ENCODE data around the gene ATG10. TPM values are rescaled to one million over a fixed set of nuclear protein-coding genes. Genes with fewer than 3 reads are reported as not detected.

The ATG10 gene
- polyA plus RNA-seq, 1 of the 3 experiments (the other 2 are of a cell fraction) = 3.2 TPM

- no peaks in the 10 kb centered on the region for H3K36me3 ChIP-seq (replicated peaks in 1 of 2; ENCODE audit: control insufficient read depth in 1 of 2, insufficient read depth in 2 of 2, low read length in 1 of 2)
- no peak overlapping the region for H3K9ac ChIP-seq
- H3K27ac ChIP-seq (ENCODE audit: low read depth in 2 of 2, low read length in 1 of 2) = no peak overlapping the region
- TF ChIP-seq EZH2phosphoT487 (IDR thresholded peaks at IDR 0.05; ENCODE audit: borderline replicate concordance, low read depth) = no peak
- no peak for TF ChIP-seq POLR2AphosphoS5 (IDR thresholded peaks at IDR 0.05; ENCODE audit: low read depth, low read length)
- TF ChIP-seq RCOR1 (IDR thresholded peaks at IDR 0.05; ENCODE audit: low read length) = no peak
- TF ChIP-seq TEAD4 (IDR thresholded peaks at IDR 0.05; ENCODE audit: borderline replicate concordance, insufficient read depth) = no peak
- CTCF ChIA-PET = interaction anchor here (1.1 to 1.4 kb wide), 2 partner anchors 16 to 23 kb away, joined by 3 read pairs; no protein-coding TSS in a partner anchor
- H3K9me3 ChIP-seq = no peaks in the 10 kb centered on the region
- H3K9me2 ChIP-seq = no peaks in the 10 kb centered on the region
- no peaks in the 10 kb centered on the region for H3F3A ChIP-seq (replicated peaks; ENCODE audit: insufficient read depth)
- H3K4me3 ChIP-seq (ENCODE audit: low read depth in 2 of 2, low read length in 1 of 2) = no peak overlapping the region
- DNase-seq = no peak
- no peaks in the 10 kb centered on the region; a peak in 1 of 4 replicates for H3K4me1 ChIP-seq (ENCODE audit: control insufficient read depth in 1 of 2, insufficient read depth in 2 of 2, low read depth in 1 of 2, low read length in 1 of 2)
- WGBS (ENCODE audit: low lambda C conversion rate) = 94% methylated on average over 2 of the region's 3 CpGs
- H3K79me2 ChIP-seq (ENCODE audit: insufficient read depth) = no peaks in the 10 kb centered on the region
- H3K4me2 ChIP-seq = no peak overlapping the region
- POLR2A ChIA-PET = no interaction called here
- no peaks in the 10 kb centered on the region for H4K20me1 ChIP-seq (ENCODE audit: insufficient read depth)
- no peak overlapping the region for H2AFZ ChIP-seq (ENCODE audit: low read depth)
- no peaks in the 10 kb centered on the region for H3K27me3 ChIP-seq (ENCODE audit: insufficient read depth)
Measured at GRCh38 chr5:82054004-82054710, 82.3 kb downstream of the ATG10 start.

DNA sequence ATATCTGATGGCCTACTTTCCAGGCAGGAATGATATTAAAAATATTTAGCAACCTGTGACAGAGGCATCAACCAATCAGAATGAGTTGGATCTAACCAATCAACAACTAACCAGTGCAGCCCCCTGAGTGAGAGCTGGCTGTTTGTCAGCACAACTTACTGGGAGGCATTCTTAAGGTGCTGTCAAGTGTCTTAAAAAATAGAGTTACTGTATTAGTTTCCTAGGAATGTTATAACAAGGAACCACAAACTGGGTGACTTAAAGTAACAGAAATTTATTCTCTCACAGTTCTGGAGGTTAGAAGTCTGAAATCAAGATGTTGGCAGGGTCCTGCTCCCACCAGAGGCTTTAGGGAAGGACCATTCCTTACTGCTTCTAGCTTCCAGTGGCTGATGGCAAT lies 85.2 kb downstream of the ATG10 start:
- no peaks in the 10 kb centered on the region for H3K36me3 ChIP-seq (replicated peaks in 1 of 2; ENCODE audit: control insufficient read depth in 1 of 2, insufficient read depth in 2 of 2, low read length in 1 of 2)
- H3K4me2 ChIP-seq = no peak overlapping the region
- no peak overlapping the region for H2AFZ ChIP-seq (ENCODE audit: low read depth)
- no peaks in the 10 kb centered on the region for H4K20me1 ChIP-seq (ENCODE audit: insufficient read depth)
- H3F3A ChIP-seq (replicated peaks; ENCODE audit: insufficient read depth) = no peaks in the 10 kb centered on the region
- no peaks in the 10 kb centered on the region for H3K27me3 ChIP-seq (ENCODE audit: insufficient read depth)
- no peak overlapping the region for H3K27ac ChIP-seq (ENCODE audit: low read depth in 2 of 2, low read length in 1 of 2)
- H3K4me1 ChIP-seq (ENCODE audit: control insufficient read depth in 1 of 2, insufficient read depth in 2 of 2, low read depth in 1 of 2, low read length in 1 of 2) = no peaks in the 10 kb centered on the region; a peak in 1 of 4 replicates
- no peaks in the 10 kb centered on the region for H3K9me2 ChIP-seq
- no peak overlapping the region for H3K9ac ChIP-seq
- H3K79me2 ChIP-seq (ENCODE audit: insufficient read depth) = no peaks in the 10 kb centered on the region
- POLR2A ChIA-PET = no interaction called here
- DNase-seq = no peak
- TF ChIP-seq YY1 (IDR thresholded peaks at IDR 0.05; ENCODE audit: low read depth) = no peak
- no peak for TF ChIP-seq FOXJ3 (CRISPR knock-in tag; IDR thresholded peaks at IDR 0.05)
- TF ChIP-seq EZH2phosphoT487 (IDR thresholded peaks at IDR 0.05; ENCODE audit: borderline replicate concordance, low read depth) = no peak
- TF ChIP-seq RXRA (IDR thresholded peaks at IDR 0.05; ENCODE audit: borderline replicate concordance, low read depth) = no peak
- TF ChIP-seq JUND (IDR thresholded peaks at IDR 0.05) = no peak
- TF ChIP-seq FOXM1 (IDR thresholded peaks at IDR 0.05; ENCODE audit: low read depth) = no peak
- TF ChIP-seq SIN3A (IDR thresholded peaks at IDR 0.05; ENCODE audit: borderline replicate concordance, low read depth, low read length) = no peak
- TF ChIP-seq GABPA (IDR thresholded peaks at IDR 0.05; ENCODE audit: low read depth) = no peak
- TF ChIP-seq, protein P1, sequence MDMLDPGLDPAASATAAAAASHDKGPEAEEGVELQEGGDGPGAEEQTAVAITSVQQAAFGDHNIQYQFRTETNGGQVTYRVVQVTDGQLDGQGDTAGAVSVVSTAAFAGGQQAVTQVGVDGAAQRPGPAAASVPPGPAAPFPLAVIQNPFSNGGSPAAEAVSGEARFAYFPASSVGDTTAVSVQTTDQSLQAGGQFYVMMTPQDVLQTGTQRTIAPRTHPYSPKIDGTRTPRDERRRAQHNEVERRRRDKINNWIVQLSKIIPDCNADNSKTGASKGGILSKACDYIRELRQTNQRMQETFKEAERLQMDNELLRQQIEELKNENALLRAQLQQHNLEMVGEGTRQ (IDR thresholded peaks at IDR 0.05; ENCODE audit: borderline replicate concordance, low read depth, low read length) = no peak
- no peak for TF ChIP-seq ELF1 (IDR thresholded peaks at IDR 0.05)
- TF ChIP-seq, protein P2, sequence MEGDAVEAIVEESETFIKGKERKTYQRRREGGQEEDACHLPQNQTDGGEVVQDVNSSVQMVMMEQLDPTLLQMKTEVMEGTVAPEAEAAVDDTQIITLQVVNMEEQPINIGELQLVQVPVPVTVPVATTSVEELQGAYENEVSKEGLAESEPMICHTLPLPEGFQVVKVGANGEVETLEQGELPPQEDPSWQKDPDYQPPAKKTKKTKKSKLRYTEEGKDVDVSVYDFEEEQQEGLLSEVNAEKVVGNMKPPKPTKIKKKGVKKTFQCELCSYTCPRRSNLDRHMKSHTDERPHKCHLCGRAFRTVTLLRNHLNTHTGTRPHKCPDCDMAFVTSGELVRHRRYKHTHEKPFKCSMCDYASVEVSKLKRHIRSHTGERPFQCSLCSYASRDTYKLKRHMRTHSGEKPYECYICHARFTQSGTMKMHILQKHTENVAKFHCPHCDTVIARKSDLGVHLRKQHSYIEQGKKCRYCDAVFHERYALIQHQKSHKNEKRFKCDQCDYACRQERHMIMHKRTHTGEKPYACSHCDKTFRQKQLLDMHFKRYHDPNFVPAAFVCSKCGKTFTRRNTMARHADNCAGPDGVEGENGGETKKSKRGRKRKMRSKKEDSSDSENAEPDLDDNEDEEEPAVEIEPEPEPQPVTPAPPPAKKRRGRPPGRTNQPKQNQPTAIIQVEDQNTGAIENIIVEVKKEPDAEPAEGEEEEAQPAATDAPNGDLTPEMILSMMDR (IDR thresholded peaks at IDR 0.05) = no peak
- no peak for TF ChIP-seq RAD21 (IDR thresholded peaks at IDR 0.05; ENCODE audit: low read length)
- TF ChIP-seq, protein P3, sequence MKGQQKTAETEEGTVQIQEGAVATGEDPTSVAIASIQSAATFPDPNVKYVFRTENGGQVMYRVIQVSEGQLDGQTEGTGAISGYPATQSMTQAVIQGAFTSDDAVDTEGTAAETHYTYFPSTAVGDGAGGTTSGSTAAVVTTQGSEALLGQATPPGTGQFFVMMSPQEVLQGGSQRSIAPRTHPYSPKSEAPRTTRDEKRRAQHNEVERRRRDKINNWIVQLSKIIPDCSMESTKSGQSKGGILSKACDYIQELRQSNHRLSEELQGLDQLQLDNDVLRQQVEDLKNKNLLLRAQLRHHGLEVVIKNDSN (IDR thresholded peaks at IDR 0.05; ENCODE audit: borderline replicate concordance, low read depth) = no peak
- no peak for TF ChIP-seq REST (IDR thresholded peaks at IDR 0.05; ENCODE audit: low read depth, low read length)
- TF ChIP-seq MEF2A (IDR thresholded peaks at IDR 0.05; ENCODE audit: borderline replicate concordance, low read depth) = no peak
- no peak for TF ChIP-seq TCF12 (IDR thresholded peaks at IDR 0.05)
- H3K9me3 ChIP-seq = no peaks in the 10 kb centered on the region
- no peak overlapping the region for H3K4me3 ChIP-seq (ENCODE audit: low read depth in 2 of 2, low read length in 1 of 2)
- CTCF ChIA-PET = no interaction called here
